Adrenal gland (tissue), 12 donors: Measurements from ENCODE around the gene CTPS2. TPM values are rescaled to one million over a fixed set of nuclear protein-coding genes. Genes with fewer than 3 reads are reported as not detected.

Experiments used
- DNase-seq, 7 donors: peaks; one replicate each; pipeline ENCODE4 v3.0.0-alpha.2; 2019 to 2020
- H3K27ac ChIP-seq, 5 donors: fragments of 200-600 bp; sonication (generic) in 4 of 5; 1 replicate in 3 of 5; 2 replicates in 2 of 5; pipeline versions ENCODE4 v1.5.1 to v1.8.0; 2016 to 2020; ENCODE audit warnings: mild to moderate bottlenecking in 1 of 5
- H3K27me3 ChIP-seq: fragments of 200-600 bp; 2 replicates; pipeline ENCODE4 v1.8.0; 2021
- H3K36me3 ChIP-seq, 2 donors: fragments of 200-600 bp; replicated peaks in 1 of 2; 1 replicate in 1 of 2; 2 replicates in 1 of 2; pipeline versions ENCODE4 v1.5.1 to v1.8.0; 2018 to 2022
- H3K4me1 ChIP-seq, 2 donors: fragments of 200-600 bp; replicated peaks in 1 of 2; 1 replicate in 1 of 2; 2 replicates in 1 of 2; pipeline versions ENCODE4 v1.5.1 to v1.8.0; 2018 to 2021
- H3K4me3 ChIP-seq, 4 donors: fragments of 200-600 bp; sonication (generic) in 3 of 4; one replicate each; pipeline ENCODE4 v1.5.1; 2016 to 2018
- H3K9me3 ChIP-seq, 3 donors: fragments of 200-600 bp; sonication (generic) in 1 of 3; replicated peaks in 1 of 3; 1 replicate in 2 of 3; 2 replicates in 1 of 3; pipeline versions ENCODE4 v1.5.1 to v1.8.0; 2016 to 2021
- POLR2A ChIP-seq, 2 donors: fragments of 450-650 bp; IDR thresholded peaks; one replicate each; pipeline ENCODE4 v1.6.1; 2017; ENCODE audit warnings: antibody characterized with exemption in 2 of 2, mild to moderate bottlenecking in 2 of 2, moderate library complexity in 1 of 2
- WGBS, 4 donors: extraction: QIAGEN DNeasy Blood & Tissue Kit in 2 of 4; methylation state at CpG; one replicate each; pipeline versions ENCODE4 v1.1.5 to v1.1.7; 2013 to 2017; 5-methylcytosine and 5-hydroxymethylcytosine counted together
- intact Hi-C, 2 donors: fragments of 100-400 bp; cut with DNase I; formaldehyde crosslinking; loops; one replicate each; pipeline versions ENCODE4 v1.14.1 to v1.15.0; 2022 to 2023
- polyA plus RNA-seq, 3 donors: library from polyadenylated mRNA; stranded (reverse); fragments of 200-250 nt in 2 of 3; fragments of 350-450 nt in 1 of 3; fragmentation: Illumina TruSeq in 1 of 3; extraction: RNeasy Lipid Tissue Mini Kit (QIAGEN cat#74804) in 1 of 3; gene quantifications; one replicate each; pipeline ENCODE4 v1.2.3, GENCODE V29; 2013 to 2014
- total RNA-seq, 9 donors: library from RNA; depleted of rRNA in 4 of 9; stranded (reverse); fragments of >200 nt in 4 of 9; fragments of 120-200 nt in 1 of 9; fragmentation: NEBNext Ultra II Directional in 1 of 9; extraction: Animal tissue kit (Norgen Biotek cat#: 25700) in 1 of 9; gene quantifications; one replicate each; pipeline versions ENCODE4 v1.1.0 to v1.2.4, GENCODE V29; 2013 to 2023
- TF ChIP-seq, protein P1 (sequence below), 6 experiments: fragments of 450-650 bp in 4 of 6; fragments of 200-600 bp in 2 of 6; sonication (generic) in 1 of 6; IDR thresholded peaks; 1 replicate in 5 of 6; 2 replicates in 1 of 6; pipeline versions ENCODE4 v1.5.1 to v1.8.0; 2016 to 2021; ENCODE audit warnings: antibody characterized with exemption in 6 of 6, mild to moderate bottlenecking in 2 of 6, moderate library complexity in 1 of 6
- donor health status: healthy with polysubstance abuse.
- donor health status: Bipolar disorder and iron deficiency.
- donor health status: DM: yes; HTN: yes; CAD: no.
- donor health status: DM: no; HTN: no; CAD: no.
- donor health status: DM: no; HTN: no; CAD: no.
- donor health status: DM: yes; HTN: yes; CAD: no.

Gene CTPS2
- total and polyA plus RNA-seq, 12 donors = 8.1 to 35.8 (median 18.6) TPM

DNA sequence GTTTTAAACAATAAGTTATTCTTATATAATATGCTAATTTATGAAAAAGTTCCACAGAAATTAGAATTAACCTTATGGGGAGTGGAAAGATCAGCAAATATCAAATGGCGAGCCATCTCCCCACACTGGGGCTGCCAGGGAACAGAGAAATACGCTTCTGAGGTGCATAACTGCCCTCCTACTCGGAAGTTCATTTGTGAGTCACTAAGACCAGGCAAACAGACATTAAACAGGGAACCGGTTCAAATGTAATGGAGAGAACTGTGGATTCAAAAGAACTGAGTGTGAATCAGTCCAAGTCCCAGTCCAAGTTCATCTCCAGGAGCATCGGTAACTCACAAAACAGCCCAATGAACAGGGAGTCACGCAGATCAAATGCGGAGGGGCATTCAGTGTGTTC lies 73.9 kb downstream of the CTPS2 start:
- TF ChIP-seq, protein P1, sequence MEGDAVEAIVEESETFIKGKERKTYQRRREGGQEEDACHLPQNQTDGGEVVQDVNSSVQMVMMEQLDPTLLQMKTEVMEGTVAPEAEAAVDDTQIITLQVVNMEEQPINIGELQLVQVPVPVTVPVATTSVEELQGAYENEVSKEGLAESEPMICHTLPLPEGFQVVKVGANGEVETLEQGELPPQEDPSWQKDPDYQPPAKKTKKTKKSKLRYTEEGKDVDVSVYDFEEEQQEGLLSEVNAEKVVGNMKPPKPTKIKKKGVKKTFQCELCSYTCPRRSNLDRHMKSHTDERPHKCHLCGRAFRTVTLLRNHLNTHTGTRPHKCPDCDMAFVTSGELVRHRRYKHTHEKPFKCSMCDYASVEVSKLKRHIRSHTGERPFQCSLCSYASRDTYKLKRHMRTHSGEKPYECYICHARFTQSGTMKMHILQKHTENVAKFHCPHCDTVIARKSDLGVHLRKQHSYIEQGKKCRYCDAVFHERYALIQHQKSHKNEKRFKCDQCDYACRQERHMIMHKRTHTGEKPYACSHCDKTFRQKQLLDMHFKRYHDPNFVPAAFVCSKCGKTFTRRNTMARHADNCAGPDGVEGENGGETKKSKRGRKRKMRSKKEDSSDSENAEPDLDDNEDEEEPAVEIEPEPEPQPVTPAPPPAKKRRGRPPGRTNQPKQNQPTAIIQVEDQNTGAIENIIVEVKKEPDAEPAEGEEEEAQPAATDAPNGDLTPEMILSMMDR (IDR thresholded peaks at IDR 0.05) = no peak
- no peak for TF ChIP-seq POLR2A (IDR thresholded peaks at IDR 0.05)
- WGBS, 4 donors = 86 to 96% (median 90%) methylated on average over 7 of the region's 7 CpGs
- Histone ChIP-seq H3K27ac (no peak overlapping the region), H3K4me3 (no peak overlapping the region), H3K27me3 (no peaks in the 10 kb centered on the region), H3K9me3 (no peaks in the 10 kb centered on the region), H3K4me1 (peaks cover 5 to 9% of the 10 kb centered on the region in 2 donors), H3K36me3 (no peaks in the 10 kb centered on the region)
- no peak for DNase-seq
- intact Hi-C loops = no loop called here

DNA sequence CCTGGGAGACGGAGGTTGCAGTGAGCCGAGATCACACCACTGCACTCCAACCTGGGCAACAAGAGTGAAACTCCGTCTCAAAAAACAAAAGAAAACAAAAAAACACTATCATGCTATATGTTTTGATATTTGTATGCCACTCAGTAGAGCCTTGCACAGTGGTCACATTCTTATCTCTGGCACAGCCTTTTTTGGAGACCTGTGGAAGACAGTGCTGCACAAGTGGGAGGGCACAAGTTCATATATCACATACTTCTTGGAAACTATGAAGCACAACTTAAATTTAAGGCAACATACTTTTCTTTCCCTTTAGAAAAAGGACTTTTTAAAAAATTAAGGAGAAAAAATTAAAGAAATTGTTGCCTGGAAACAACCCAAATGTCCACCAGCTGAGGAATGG lies 76.9 kb downstream of the CTPS2 start:
- intact Hi-C loops = no loop called here
- Histone ChIP-seq H3K9me3 (no peaks in the 10 kb centered on the region), H3K27me3 (no peaks in the 10 kb centered on the region), H3K27ac (no peak overlapping the region), H3K4me1 (peaks cover 5 to 13% of the 10 kb centered on the region in 2 donors), H3K36me3 (no peaks in the 10 kb centered on the region), H3K4me3 (no peak overlapping the region)
- TF ChIP-seq, protein P1 (IDR thresholded peaks at IDR 0.05) = no peak
- no peak for TF ChIP-seq POLR2A (IDR thresholded peaks at IDR 0.05)
- 95 to 98% (median 97%) methylated on average over 3 of the region's 3 CpGs for whole genome bisulfite sequencing, 4 donors
- DNase-seq = no peak

DNA sequence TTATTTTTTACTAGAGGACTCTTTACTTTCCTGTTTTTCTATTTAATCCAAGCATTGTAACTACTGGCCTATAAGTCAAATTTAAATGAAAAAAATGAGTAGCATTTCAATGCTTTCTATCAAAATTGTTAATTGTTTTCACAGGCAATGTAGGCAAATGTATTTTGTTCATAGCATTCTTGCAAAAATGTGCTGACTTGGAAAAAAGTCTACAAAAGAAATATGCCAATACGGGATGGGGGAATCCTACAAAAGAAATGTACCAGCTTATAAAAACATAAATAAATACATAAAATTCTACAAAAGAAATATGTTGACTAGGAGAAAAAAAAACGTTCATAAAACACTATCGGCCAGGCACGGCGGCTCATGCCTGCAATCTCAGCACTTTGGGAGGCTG lies 77.4 kb downstream of the CTPS2 start:
- no peak for TF ChIP-seq POLR2A (IDR thresholded peaks at IDR 0.05)
- TF ChIP-seq, protein P1 (IDR thresholded peaks at IDR 0.05) = no peak
- no peaks in the 10 kb centered on the region for H3K36me3 ChIP-seq
- no peak overlapping the region for H3K27ac ChIP-seq
- H3K4me1 ChIP-seq = peaks cover 5 to 13% of the 10 kb centered on the region in 2 donors
- no peaks in the 10 kb centered on the region for H3K27me3 ChIP-seq
- no peak overlapping the region for H3K4me3 ChIP-seq
- WGBS, 4 donors = 81 to 93% (median 92%) methylated on average over 5 of the region's 5 CpGs
- H3K9me3 ChIP-seq = no peaks in the 10 kb centered on the region
- intact Hi-C loops = no loop called here
- DNase-seq = no peak

DNA sequence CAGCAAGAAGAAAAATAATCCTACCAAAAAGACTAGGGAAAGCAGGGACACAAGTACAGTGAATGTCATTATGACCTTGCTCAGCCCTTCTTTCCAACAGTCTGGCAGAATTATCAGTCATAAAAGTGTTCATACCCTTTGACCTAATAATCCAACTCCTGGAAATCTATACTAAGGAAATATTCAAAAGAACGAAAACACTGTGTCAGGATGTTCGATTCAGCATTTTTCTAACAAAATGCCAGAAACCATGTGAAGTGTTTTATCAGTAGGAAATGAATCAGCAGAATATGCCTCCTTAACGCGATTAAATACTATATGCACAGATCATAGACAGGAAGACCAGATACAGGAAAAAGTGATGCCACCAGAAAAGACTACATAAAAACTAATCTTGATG lies 78.7 kb downstream of the CTPS2 start:
- DNase-seq = no peak
- Histone ChIP-seq H3K4me1 (peaks cover 5 to 13% of the 10 kb centered on the region in 2 donors), H3K9me3 (no peaks in the 10 kb centered on the region), H3K27ac (no peak overlapping the region), H3K27me3 (no peaks in the 10 kb centered on the region), H3K4me3 (no peak overlapping the region), H3K36me3 (no peaks in the 10 kb centered on the region)
- intact Hi-C loops = no loop called here
- WGBS, 4 donors = 0 to 37% (median 10%) methylated on average over 4 of the region's 4 CpGs
- TF ChIP-seq, protein P1 (IDR thresholded peaks at IDR 0.05) = no peak
- TF ChIP-seq POLR2A (IDR thresholded peaks at IDR 0.05) = no peak
